D721Med (cell line): Measurements from ENCODE around the gene PCOLCE2.

ENCODE experiments used
- DNase-seq: peaks from one replicate; pipeline ENCODE4 v3.0.0; 2011; ENCODE audit warnings: low spot score; ENCODE audit not compliant: insufficient read length
- FAIRE-seq: peaks from 2 replicates; lab custom pipeline; 2011; peaks lifted over from hg19 to GRCh38; lab: Jason Lieb, UNC
- TF ChIP-seq, protein P1 (sequence below): IDR thresholded peaks from 2 replicates; pipeline ENCODE4 v1.5.1; 2012; ENCODE audit warnings: mild to moderate bottlenecking, control low read depth; ENCODE audit not compliant: insufficient read depth; ENCODE audit errors: missing control alignments

Gene PCOLCE2

DNA sequence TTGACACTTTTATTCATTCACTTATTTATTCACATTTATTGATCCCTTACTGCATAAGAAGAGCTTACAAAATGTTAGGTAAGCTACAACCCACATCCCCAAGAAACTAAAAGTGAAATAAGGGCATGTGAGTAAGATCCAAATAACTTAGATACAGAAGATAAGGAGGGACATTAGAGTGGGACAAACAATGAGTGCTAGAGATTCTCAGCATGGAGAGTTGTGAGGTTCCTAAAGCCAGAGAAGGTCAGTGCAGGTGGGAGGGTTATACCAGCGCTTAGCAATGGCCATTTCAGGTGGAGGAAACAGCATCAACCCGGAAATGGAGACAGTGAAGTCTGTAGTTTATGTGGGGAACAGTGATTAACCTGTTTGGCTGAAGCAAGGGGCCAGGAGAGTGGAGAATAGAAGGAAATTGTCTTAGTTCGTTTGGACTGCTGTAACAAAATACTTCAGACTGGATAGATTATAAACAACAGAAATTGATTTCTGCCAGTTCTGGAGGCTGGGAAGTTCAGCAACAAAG is 25.5 kb upstream of the PCOLCE2 start:
- FAIRE-seq (no peak), DNase-seq (no peak)
- TF ChIP-seq, protein P1, sequence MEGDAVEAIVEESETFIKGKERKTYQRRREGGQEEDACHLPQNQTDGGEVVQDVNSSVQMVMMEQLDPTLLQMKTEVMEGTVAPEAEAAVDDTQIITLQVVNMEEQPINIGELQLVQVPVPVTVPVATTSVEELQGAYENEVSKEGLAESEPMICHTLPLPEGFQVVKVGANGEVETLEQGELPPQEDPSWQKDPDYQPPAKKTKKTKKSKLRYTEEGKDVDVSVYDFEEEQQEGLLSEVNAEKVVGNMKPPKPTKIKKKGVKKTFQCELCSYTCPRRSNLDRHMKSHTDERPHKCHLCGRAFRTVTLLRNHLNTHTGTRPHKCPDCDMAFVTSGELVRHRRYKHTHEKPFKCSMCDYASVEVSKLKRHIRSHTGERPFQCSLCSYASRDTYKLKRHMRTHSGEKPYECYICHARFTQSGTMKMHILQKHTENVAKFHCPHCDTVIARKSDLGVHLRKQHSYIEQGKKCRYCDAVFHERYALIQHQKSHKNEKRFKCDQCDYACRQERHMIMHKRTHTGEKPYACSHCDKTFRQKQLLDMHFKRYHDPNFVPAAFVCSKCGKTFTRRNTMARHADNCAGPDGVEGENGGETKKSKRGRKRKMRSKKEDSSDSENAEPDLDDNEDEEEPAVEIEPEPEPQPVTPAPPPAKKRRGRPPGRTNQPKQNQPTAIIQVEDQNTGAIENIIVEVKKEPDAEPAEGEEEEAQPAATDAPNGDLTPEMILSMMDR, result no peak

DNA sequence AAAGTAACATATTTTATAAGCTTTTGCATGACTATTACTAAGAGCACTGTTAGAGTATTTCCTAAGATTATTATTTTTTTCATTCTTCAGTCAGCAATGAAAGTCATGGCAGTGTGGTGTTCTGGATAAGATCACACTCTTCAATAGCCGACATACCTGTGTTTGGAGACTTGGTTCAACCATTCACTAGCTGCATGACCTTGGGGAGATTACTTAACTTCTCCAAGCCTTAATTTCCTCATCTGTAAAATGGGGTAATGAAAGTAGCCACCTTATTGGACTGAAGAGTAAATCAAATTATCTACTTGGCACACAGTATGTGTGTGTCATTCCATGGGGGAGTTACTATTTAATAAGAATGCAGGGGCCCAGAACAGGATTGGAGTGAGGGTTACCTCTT is 24.5 kb upstream of the PCOLCE2 start:
- DNase-seq (no peak), FAIRE-seq (no peak)
- TF ChIP-seq, protein P1, result no peak

DNA sequence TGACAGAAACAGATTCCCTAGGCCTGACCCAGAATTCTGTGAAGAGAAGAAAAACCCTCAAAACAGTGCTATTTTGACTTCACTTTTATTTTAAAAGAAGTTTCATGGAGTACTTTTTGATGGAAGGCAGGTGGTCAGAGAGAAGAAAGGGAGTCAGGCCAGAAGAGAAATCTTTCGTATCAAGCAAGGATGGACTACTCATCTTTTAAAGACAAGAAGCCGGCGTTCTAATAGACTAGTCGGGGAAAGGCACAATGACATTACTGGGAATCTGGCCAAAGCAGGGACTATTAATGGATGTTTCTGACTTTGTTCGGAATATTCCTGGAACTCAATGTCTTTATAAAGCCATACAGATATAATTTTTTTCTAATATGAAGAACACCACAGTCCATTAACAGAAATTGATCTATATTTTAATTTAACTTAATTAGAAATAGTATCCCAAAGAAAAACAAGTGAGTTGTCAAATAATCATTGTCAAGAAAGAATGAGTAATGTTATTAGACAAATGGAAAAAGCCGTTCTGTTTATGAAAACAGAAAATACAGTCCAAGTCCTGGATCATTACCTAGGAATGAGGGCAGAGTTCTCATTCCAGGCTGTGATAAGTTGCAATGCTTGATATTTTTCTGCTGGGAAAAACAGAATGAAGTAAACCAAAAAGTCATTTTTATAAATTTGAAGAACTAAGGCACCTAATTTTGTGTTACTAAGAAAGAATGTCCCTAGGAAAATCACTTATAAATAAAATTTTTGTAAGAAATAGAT is 23.7 kb upstream of the PCOLCE2 start:
- TF ChIP-seq, protein P1, result no peak
- FAIRE-seq, result no peak
- DNase-seq, result no peak

DNA sequence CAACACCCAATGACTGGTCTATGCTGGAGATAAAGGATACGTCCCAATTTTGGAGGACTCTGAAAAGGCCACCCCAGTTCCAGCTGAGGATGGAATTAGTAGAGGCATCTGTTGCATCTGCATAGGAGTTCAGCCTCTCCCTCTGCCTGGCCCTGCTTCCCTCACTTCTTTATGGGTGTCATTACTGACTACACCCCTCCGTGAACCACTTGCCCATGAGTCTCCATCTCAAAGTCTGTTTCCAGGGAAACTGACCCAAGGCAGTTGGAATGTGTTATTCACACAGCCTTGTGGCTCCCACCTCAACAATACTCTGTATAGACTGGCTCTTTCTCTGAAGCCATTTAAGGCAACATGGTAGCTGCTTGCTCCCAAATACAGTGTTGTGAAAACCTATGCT is 21.4 kb upstream of the PCOLCE2 start:
- DNase-seq, result no peak
- no peak for FAIRE-seq
- TF ChIP-seq, protein P1, result no peak

DNA sequence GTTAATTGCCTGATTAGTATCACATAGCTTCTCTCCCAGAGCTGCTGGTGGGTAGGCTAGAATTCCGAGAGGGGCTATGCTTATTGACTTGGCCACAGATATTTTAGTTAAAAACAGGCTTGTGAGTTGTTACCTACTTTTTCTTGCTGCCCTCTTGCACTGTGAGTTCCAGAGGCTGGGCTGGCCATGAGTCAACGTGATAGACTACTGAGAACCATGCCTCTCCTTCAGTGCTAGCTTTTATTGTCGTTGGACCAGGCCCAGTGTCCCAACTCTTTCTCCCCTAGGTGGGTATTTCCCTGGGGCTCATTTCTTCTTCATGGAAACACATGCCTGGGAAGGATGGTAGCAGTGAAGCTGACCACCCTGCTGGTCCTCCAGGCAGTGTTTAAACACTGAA is 20.4 kb upstream of the PCOLCE2 start:
- TF ChIP-seq, protein P1, result no peak
- FAIRE-seq (no peak), DNase-seq (no peak)

DNA sequence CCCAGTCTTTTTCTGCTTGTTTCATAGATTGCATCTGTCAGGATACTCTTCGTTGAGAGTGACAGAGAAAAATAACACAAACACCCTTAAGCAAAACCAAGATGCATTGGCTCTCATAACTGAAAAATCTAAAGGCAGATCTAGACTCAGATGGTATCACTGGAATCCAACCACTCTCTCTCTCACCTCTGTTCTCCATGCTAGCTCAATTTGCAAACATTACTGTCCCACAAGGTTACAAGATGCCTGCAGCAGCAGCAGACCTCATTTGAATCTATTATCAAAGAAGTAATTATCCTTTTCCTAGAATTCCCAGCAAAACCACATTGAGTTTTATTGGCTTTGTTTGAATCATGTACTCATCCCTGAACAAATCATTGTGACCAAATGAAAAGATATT is 19.1 kb upstream of the PCOLCE2 start:
- FAIRE-seq, result no peak
- TF ChIP-seq, protein P1, result no peak
- no peak for DNase-seq

DNA sequence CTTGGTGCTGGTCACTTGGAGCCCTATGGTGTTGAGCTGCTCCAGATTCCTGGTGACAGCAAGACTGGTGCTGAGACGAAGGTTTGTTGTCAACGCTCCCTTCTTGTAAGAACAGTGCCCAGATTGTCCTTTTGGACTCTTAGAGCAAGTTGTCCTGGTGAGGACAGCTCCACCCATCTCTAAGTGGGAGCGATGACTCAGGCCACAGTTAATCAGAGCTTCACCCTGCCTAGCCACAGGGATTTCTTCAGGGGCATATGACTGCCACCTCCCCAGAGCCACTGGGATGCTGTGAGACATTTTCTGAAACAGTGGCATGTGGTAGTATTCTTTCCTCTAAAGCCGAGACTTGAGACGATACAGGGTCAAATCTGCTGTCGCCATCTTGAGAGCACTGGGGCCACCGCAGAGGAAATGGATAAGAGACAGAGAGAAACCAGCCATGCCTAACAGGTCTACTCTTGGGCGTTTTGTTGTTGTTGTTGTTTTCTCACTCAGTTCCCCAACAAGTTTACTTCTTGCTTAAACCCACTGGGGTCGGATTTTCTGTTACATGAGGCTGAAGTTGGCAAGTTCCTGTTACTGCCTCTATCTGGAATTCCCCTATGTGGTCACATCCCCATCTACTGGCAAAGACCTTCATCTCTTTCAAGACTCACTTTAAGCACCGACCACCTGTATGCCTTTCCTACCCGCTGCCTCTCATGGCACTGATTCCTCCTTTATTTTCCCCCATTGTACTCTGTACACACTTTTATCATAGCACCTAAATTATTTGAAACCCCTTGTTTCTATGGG is 16.0 kb upstream of the PCOLCE2 start:
- no peak for FAIRE-seq
- TF ChIP-seq, protein P1, result peak; percentile 38
- DNase-seq, result no peak
